Peyer's patch (tissue), 4 donors: ENCODE results near the gene GADD45G.

Experiments
- POLR2A ChIP-seq, 2 donors: fragments of 450-650 bp; IDR thresholded peaks; one replicate each; pipeline ENCODE4 v1.5.1; 2017; ENCODE audit warnings: antibody characterized with exemption in 2 of 2, mild to moderate bottlenecking in 2 of 2, moderate library complexity in 2 of 2
- TF ChIP-seq, protein P1 (sequence below), 6 experiments: fragments of 450-650 bp in 4 of 6; fragments of 200-600 bp in 2 of 6; sonication (generic) in 1 of 6; IDR thresholded peaks; one replicate each; pipeline ENCODE4 v1.5.1; 2017 to 2019; ENCODE audit warnings: antibody characterized with exemption in 6 of 6, mild to moderate bottlenecking in 3 of 6, moderate library complexity in 1 of 6

DNA sequence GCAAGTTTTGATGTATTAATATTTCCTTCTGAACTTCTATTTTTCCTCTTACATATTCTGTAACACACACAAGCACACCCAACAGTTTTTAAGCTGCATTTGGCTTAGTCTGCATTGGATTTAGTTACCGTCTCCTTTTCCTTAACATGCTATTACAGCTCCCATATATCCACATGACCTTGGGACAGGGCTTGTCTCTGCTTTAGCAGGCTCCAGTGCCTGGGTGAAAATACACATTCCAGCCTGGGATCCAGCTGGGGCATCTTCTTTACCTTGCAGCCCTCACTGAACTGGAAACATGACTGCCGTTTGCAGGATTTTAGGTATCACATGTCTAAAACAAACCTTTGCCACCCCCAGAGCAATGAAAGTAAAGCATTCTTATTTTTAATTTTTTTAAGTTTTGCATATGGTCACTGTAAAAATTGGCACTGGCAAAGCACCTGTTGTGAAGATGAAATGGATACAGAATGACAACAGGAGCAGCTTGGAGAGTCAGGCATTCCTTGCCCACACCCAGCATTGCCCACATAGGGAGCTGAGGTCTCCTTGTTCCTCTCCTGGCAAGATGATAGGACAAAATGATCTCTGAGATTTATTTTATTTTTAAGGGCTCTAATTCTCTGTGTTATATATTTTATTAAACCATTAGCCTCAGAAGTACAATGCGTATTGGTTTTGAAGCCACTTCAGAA is 4.0 kb downstream of the GADD45G start:
- TF ChIP-seq, protein P1, sequence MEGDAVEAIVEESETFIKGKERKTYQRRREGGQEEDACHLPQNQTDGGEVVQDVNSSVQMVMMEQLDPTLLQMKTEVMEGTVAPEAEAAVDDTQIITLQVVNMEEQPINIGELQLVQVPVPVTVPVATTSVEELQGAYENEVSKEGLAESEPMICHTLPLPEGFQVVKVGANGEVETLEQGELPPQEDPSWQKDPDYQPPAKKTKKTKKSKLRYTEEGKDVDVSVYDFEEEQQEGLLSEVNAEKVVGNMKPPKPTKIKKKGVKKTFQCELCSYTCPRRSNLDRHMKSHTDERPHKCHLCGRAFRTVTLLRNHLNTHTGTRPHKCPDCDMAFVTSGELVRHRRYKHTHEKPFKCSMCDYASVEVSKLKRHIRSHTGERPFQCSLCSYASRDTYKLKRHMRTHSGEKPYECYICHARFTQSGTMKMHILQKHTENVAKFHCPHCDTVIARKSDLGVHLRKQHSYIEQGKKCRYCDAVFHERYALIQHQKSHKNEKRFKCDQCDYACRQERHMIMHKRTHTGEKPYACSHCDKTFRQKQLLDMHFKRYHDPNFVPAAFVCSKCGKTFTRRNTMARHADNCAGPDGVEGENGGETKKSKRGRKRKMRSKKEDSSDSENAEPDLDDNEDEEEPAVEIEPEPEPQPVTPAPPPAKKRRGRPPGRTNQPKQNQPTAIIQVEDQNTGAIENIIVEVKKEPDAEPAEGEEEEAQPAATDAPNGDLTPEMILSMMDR (IDR thresholded peaks at IDR 0.05): no peak
- TF ChIP-seq POLR2A (IDR thresholded peaks at IDR 0.05): no peak
